Measurements from ENCODE around the gene CASZ1. TPM values are rescaled to one million over a fixed set of nuclear protein-coding genes. Genes with fewer than 3 reads are reported as not detected.

CASZ1 gene
- total RNA-seq, 2 donors from 2014 or later = 90.9 to 96.9 TPM

DNA sequence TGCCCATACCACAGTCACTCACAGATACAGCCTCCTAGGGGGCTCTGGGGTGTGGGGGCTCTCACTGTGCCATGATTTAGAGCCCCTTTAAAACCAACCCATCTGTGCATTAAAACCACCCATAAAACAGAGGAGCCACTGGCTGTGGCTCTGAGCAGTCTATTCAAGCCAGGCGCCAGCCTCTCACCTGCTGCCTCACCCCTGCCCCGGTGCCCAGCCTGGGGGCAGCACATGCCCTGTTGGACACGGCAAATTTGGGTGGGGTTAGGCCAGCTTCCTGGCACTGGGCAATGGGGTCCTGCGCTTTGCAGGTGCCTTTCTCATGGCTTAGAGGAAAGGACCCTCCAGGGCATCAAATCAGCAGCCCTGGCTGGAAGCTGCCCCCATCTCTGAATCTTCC is 73.1 kb downstream of the CASZ1 start:
- intact Hi-C loops (cut with DNase I) = loop anchor here (5.0 kb wide), 1 partner anchor 46 kb away; no protein-coding TSS in a partner anchor
- peaks cover 63% of the 10 kb centered on the region for H3K4me1 ChIP-seq (replicated peaks)
- 100% methylated on average over 4 of the region's 4 CpGs for WGBS

DNA sequence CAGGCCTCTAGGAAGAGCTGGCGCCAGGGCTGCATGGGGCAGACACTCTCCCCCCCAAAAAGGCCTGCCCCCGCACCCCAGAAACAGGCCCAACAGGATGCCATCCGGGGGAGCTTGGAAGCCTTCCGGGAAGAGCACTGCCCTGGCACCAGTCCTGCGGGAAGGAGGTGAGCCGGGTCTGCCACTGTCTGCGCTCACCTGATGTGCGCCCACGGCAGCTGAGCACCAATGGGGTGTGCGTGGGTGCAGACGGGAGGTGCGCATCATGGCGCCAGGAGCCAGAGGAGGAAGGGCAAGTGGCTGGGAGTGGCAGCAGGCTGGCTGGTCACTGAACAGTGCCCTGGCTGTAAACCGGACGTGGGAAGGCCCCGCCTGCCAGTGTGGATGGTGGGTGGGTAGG is 73.6 kb downstream of the CASZ1 start:
- no peaks in the 10 kb centered on the region for H3K27me3 ChIP-seq (replicated peaks; ENCODE audit: insufficient read depth)
- WGBS = 73% methylated on average over 16 of the region's 16 CpGs
- no peak for DNase-seq (ENCODE audit: low spot score)
- peak overlapping the region; percentile 85 to 89 for H3K27ac ChIP-seq
- H3K36me3 ChIP-seq = no peaks in the 10 kb centered on the region
- no peak overlapping the region for H3K4me3 ChIP-seq
- H3K9me3 ChIP-seq = no peaks in the 10 kb centered on the region
- no peak for TF ChIP-seq POLR2A (IDR thresholded peaks at IDR 0.05)
- TF ChIP-seq, protein P1, sequence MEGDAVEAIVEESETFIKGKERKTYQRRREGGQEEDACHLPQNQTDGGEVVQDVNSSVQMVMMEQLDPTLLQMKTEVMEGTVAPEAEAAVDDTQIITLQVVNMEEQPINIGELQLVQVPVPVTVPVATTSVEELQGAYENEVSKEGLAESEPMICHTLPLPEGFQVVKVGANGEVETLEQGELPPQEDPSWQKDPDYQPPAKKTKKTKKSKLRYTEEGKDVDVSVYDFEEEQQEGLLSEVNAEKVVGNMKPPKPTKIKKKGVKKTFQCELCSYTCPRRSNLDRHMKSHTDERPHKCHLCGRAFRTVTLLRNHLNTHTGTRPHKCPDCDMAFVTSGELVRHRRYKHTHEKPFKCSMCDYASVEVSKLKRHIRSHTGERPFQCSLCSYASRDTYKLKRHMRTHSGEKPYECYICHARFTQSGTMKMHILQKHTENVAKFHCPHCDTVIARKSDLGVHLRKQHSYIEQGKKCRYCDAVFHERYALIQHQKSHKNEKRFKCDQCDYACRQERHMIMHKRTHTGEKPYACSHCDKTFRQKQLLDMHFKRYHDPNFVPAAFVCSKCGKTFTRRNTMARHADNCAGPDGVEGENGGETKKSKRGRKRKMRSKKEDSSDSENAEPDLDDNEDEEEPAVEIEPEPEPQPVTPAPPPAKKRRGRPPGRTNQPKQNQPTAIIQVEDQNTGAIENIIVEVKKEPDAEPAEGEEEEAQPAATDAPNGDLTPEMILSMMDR (IDR thresholded peaks at IDR 0.05) = no peak
- TF ChIP-seq POLR2AphosphoS5 (IDR thresholded peaks at IDR 0.05) = no peak
- H3K4me1 ChIP-seq (replicated peaks) = peaks cover 58% of the 10 kb centered on the region
- intact Hi-C loops (cut with DNase I) = loop anchor here (5.0 kb wide), 1 partner anchor 46 kb away; no protein-coding TSS in a partner anchor

More for the DNA sequence above, 73.1 kb downstream of the CASZ1 start:
- H3K27ac ChIP-seq = peak overlapping the region; percentile 85 to 89
- H3K9me3 ChIP-seq = no peaks in the 10 kb centered on the region
- H3K4me3 ChIP-seq = no peak overlapping the region
- DNase-seq (ENCODE audit: low spot score) = no peak
- no peaks in the 10 kb centered on the region for H3K36me3 ChIP-seq
- TF ChIP-seq POLR2A (IDR thresholded peaks at IDR 0.05) (no peak), POLR2AphosphoS5 (IDR thresholded peaks at IDR 0.05) (no peak)
- TF ChIP-seq, protein P1 (IDR thresholded peaks at IDR 0.05) = no peak
- H3K27me3 ChIP-seq (replicated peaks; ENCODE audit: insufficient read depth) = no peaks in the 10 kb centered on the region

DNA sequence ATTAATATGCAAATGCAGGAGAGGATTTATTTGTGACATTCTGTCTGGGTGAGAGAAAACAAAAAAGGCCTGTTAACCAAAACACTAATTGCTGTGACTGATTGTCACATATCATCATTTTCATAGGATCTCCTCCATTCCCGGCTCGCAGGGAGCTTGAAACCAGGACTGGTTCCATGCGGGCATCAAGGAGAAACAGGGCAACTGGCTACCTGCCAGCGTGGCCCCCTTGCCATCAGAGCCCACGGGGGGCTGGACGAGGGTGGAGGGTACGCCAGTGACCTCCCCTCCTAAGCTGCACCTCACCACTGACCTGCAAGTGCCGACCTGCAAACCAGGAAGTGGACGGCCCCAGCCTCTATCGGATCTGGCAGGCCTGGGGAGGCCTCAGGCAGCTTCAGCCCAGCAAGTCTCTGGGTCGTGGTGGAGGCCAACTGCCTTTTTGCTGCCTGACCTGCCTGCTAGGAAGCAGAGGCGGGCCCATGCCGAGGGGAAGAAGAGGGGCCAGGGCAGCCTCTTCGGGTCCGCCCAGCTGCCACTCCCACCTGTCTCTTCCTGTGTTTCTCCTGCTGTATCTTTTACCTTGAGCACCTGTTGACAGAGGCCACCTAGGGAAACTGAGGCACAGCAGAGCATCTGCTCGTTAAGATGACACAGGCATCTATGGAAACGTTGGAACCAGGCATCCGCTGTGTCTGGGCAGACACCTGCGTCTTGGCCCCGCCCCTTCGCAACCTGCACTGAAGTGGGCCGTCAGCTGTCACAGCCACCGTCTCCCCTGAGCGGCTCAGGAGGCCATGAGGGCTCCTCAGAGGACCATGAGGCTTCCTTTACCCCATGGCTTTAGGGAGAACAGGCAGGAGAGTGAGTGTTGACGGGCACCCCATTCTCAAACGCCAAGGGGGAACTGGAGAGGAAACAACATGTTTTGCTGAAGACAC is 74.8 kb downstream of the CASZ1 start:
- Histone ChIP-seq H3K9me3 (no peaks in the 10 kb centered on the region), H3K27me3 (replicated peaks; ENCODE audit: insufficient read depth) (no peaks in the 10 kb centered on the region), H3K4me1 (replicated peaks) (peaks cover 46% of the 10 kb centered on the region), H3K27ac (peak overlapping the region; percentile 85 to 89), H3K36me3 (no peaks in the 10 kb centered on the region), H3K4me3 (no peak overlapping the region)
- TF ChIP-seq POLR2AphosphoS5 (IDR thresholded peaks at IDR 0.05) = no peak
- TF ChIP-seq, protein P1 (IDR thresholded peaks at IDR 0.05) = no peak
- TF ChIP-seq POLR2A (IDR thresholded peaks at IDR 0.05) = no peak
- intact Hi-C loops (cut with DNase I) = loop anchor here (5.0 kb wide), 1 partner anchor 44 kb away; no protein-coding TSS in a partner anchor
- DNase-seq (ENCODE audit: low spot score) = no peak
- WGBS = 64% methylated on average over 26 of the region's 26 CpGs

DNA sequence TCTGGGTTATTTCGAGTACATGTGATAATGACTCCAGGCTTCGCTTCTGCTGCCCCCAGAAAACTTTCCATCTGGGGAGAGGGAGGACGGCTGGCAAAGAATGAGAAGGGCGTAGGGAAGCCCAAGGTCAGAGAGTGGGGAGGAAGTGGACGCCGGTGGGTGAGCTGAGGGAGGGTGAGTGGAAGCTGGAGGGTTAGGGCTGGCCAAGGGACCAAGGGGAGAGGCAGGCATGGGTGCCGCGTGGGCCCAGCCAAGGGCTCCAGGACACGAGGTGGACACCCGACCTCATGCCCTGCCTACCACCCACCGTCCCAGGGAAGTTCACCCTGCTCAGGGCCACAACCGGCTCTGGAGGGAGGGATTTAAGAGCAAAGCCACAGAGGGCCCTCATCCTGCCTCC is 75.8 kb downstream of the CASZ1 start:
- TF ChIP-seq POLR2AphosphoS5 (IDR thresholded peaks at IDR 0.05) = no peak
- no peak for TF ChIP-seq POLR2A (IDR thresholded peaks at IDR 0.05)
- TF ChIP-seq, protein P1 (IDR thresholded peaks at IDR 0.05) = no peak
- peaks cover 38% of the 10 kb centered on the region for H3K4me1 ChIP-seq (replicated peaks)
- no peaks in the 10 kb centered on the region for H3K36me3 ChIP-seq
- no peak overlapping the region for H3K27ac ChIP-seq
- WGBS = 97% methylated on average over 12 of the region's 12 CpGs
- no peaks in the 10 kb centered on the region for H3K27me3 ChIP-seq (replicated peaks; ENCODE audit: insufficient read depth)
- intact Hi-C loops (cut with DNase I) = loop anchor here (5.0 kb wide), 1 partner anchor 43 kb away; no protein-coding TSS in a partner anchor
- H3K4me3 ChIP-seq = no peak overlapping the region
- DNase-seq (ENCODE audit: low spot score) = no peak
- no peaks in the 10 kb centered on the region for H3K9me3 ChIP-seq
